ENCODE results near the gene SHOC2.

SHOC2 gene

DNA sequence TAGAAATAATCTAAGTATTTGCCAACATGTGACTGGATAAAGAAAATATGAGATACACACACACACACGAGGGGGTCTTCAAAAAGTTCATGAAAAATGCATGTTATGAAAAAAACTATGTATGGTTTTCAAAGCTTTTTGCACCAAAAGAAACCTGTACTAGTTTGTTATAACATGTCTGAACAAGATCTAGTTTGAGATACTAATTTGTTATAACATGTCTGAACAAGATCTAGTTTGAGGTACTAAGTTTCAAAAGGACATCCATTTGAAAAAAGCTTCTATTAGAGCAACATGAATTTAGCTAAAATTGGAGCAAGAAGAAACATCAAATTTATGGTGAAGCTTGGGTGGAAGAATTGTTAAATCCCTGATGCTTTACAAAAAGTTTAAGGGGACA lies 137.6 kb downstream of the SHOC2 start:
- H4K20me1 ChIP-seq (ENCODE audit: insufficient read depth, low read length) = no peaks in the 10 kb centered on the region
- no peaks in the 10 kb centered on the region for H3K27me3 ChIP-seq (ENCODE audit: low read depth, low read length)
- H3K9me3 ChIP-seq (ENCODE audit: insufficient read depth, low read length) = no peaks in the 10 kb centered on the region
- no peaks in the 10 kb centered on the region for H3K79me2 ChIP-seq (ENCODE audit: low read length)
- no peak overlapping the region for H2AFZ ChIP-seq (ENCODE audit: low read depth, low read length)
- no peaks in the 10 kb centered on the region for H3K4me1 ChIP-seq (ENCODE audit: low read length)
- H3K4me2 ChIP-seq (ENCODE audit: low read length) = no peak overlapping the region
- no peak overlapping the region for H3K4me3 ChIP-seq (ENCODE audit: low read length)
- no peak for TF ChIP-seq EZH2phosphoT487 (IDR thresholded peaks at IDR 0.05; ENCODE audit: low read depth)
- TF ChIP-seq, protein P1, sequence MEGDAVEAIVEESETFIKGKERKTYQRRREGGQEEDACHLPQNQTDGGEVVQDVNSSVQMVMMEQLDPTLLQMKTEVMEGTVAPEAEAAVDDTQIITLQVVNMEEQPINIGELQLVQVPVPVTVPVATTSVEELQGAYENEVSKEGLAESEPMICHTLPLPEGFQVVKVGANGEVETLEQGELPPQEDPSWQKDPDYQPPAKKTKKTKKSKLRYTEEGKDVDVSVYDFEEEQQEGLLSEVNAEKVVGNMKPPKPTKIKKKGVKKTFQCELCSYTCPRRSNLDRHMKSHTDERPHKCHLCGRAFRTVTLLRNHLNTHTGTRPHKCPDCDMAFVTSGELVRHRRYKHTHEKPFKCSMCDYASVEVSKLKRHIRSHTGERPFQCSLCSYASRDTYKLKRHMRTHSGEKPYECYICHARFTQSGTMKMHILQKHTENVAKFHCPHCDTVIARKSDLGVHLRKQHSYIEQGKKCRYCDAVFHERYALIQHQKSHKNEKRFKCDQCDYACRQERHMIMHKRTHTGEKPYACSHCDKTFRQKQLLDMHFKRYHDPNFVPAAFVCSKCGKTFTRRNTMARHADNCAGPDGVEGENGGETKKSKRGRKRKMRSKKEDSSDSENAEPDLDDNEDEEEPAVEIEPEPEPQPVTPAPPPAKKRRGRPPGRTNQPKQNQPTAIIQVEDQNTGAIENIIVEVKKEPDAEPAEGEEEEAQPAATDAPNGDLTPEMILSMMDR (IDR thresholded peaks at IDR 0.05; ENCODE audit: low read depth, low read length) = no peak
- no peak overlapping the region for H3K9ac ChIP-seq (ENCODE audit: low read length)
- H3K27ac ChIP-seq (ENCODE audit: low read length) = no peak overlapping the region
- no peaks in the 10 kb centered on the region for H3K36me3 ChIP-seq (replicated peaks; ENCODE audit: low read depth, low read length)
